ENCODE data around the gene LRRIQ4.

Gene LRRIQ4

GRCh38 chr3:169772897-169773816 is 39.5 kb upstream of the LRRIQ4 start, which contains the start of gene MYNN:
MYNN (plus strand) TSS chr3:169773396; CDS start chr3:169774296, 900 bp downstream.
- H3K79me2 ChIP-seq (ENCODE audit: insufficient read depth, low read length) = peaks cover 43% of the 10 kb centered on the region
- no peaks in the 10 kb centered on the region for H3K9me2 ChIP-seq (replicated peaks; ENCODE audit: low read depth, low read length)
- peak within 1 kb of the TSS; percentile 80 for H3K4me2 ChIP-seq (ENCODE audit: low read depth, low read length, poor library complexity, severe bottlenecking)
- TF ChIP-seq EZH2phosphoT487 (IDR thresholded peaks at IDR 0.05; ENCODE audit: borderline replicate concordance) (no peak), CTCF (conservative IDR thresholded peaks at IDR 0.05; ENCODE audit: low read length) (peak; percentile 28)
- peak within 1 kb of the TSS; percentile 85 for H3K4me3 ChIP-seq (ENCODE audit: low read length, poor library complexity, severe bottlenecking)
- H4K20me1 ChIP-seq (ENCODE audit: insufficient read depth, low read length, poor library complexity, severe bottlenecking) = peaks cover 37% of the 10 kb centered on the region
- H3K27me3 ChIP-seq (ENCODE audit: insufficient read depth, low read length, poor library complexity, severe bottlenecking) = no peaks in the 10 kb centered on the region
- H2AFZ ChIP-seq (ENCODE audit: low read length) = peak within 1 kb of the TSS; percentile 97
- H3F3A ChIP-seq (ENCODE audit: low read depth) = peaks cover 19% of the 10 kb centered on the region
- peaks cover 26% of the 10 kb centered on the region for H3K4me1 ChIP-seq (ENCODE audit: insufficient read depth, low read length, poor library complexity, severe bottlenecking)
- H3K9ac ChIP-seq (ENCODE audit: low read depth, low read length, poor library complexity, severe bottlenecking) = peak within 1 kb of the TSS; percentile 90
- H3K36me3 ChIP-seq (ENCODE audit: insufficient read depth, low read length) = no peaks in the 10 kb centered on the region
- H3K9me3 ChIP-seq (ENCODE audit: insufficient read depth, low read depth, low read length) = no peaks in the 10 kb centered on the region

- Histone ChIP-seq H3K9me2 (replicated peaks; ENCODE audit: low read depth, low read length) (no peaks in the 10 kb centered on the region), H3K79me2 (ENCODE audit: insufficient read depth, low read length) (peaks cover 51% of the 10 kb centered on the region), H3K9ac (ENCODE audit: low read depth, low read length, poor library complexity, severe bottlenecking) (peak overlapping the region; percentile 90), H3K36me3 (ENCODE audit: insufficient read depth, low read length) (peaks cover 4% of the 10 kb centered on the region; the same call in 1 of the 2 replicates), H2AFZ (ENCODE audit: low read length) (no peak overlapping the region), H3K4me2 (ENCODE audit: low read depth, low read length, poor library complexity, severe bottlenecking) (peak overlapping the region; percentile 80), H3K9me3 (ENCODE audit: insufficient read depth, low read depth, low read length) (no peaks in the 10 kb centered on the region), H3K4me1 (ENCODE audit: insufficient read depth, low read length, poor library complexity, severe bottlenecking) (peaks cover 30% of the 10 kb centered on the region), H3K4me3 (ENCODE audit: low read length, poor library complexity, severe bottlenecking) (peak overlapping the region; percentile 85), H4K20me1 (ENCODE audit: insufficient read depth, low read length, poor library complexity, severe bottlenecking) (peaks cover 43% of the 10 kb centered on the region), H3K27me3 (ENCODE audit: insufficient read depth, low read length, poor library complexity, severe bottlenecking) (no peaks in the 10 kb centered on the region), H3F3A (ENCODE audit: low read depth) (peaks cover 14% of the 10 kb centered on the region)
- TF ChIP-seq EZH2phosphoT487 (IDR thresholded peaks at IDR 0.05; ENCODE audit: borderline replicate concordance) = no peak
- no peak for TF ChIP-seq CTCF (conservative IDR thresholded peaks at IDR 0.05; ENCODE audit: low read length)
These were observed 38.5 kb upstream of the LRRIQ4 start for GRCh38 chr3:169774186-169774585.

GRCh38 chr3:169777822-169778221 is 34.8 kb upstream of the LRRIQ4 start:
- Histone ChIP-seq H3K36me3 (ENCODE audit: insufficient read depth, low read length) (peaks cover 18% of the 10 kb centered on the region; the same call in 1 of the 2 replicates), H3K4me2 (ENCODE audit: low read depth, low read length, poor library complexity, severe bottlenecking) (peak overlapping the region; percentile 80), H3K9ac (ENCODE audit: low read depth, low read length, poor library complexity, severe bottlenecking) (no peak overlapping the region), H3K79me2 (ENCODE audit: insufficient read depth, low read length) (peaks cover 52% of the 10 kb centered on the region), H3K4me1 (ENCODE audit: insufficient read depth, low read length, poor library complexity, severe bottlenecking) (peaks cover 50% of the 10 kb centered on the region), H3K4me3 (ENCODE audit: low read length, poor library complexity, severe bottlenecking) (no peak overlapping the region), H3F3A (ENCODE audit: low read depth) (peaks cover 2% of the 10 kb centered on the region), H2AFZ (ENCODE audit: low read length) (no peak overlapping the region), H4K20me1 (ENCODE audit: insufficient read depth, low read length, poor library complexity, severe bottlenecking) (peaks cover 70% of the 10 kb centered on the region), H3K9me2 (replicated peaks; ENCODE audit: low read depth, low read length) (no peaks in the 10 kb centered on the region), H3K27me3 (ENCODE audit: insufficient read depth, low read length, poor library complexity, severe bottlenecking) (no peaks in the 10 kb centered on the region), H3K9me3 (ENCODE audit: insufficient read depth, low read depth, low read length) (no peaks in the 10 kb centered on the region)
- TF ChIP-seq EZH2phosphoT487 (IDR thresholded peaks at IDR 0.05; ENCODE audit: borderline replicate concordance) (no peak), CTCF (conservative IDR thresholded peaks at IDR 0.05; ENCODE audit: low read length) (no peak)

Measured in Loucy (cell line).